Activated naive CD4-positive, alpha-beta T cell treated with Interleukin-2 at 50 U/mL for 16 hours (primary cell): ENCODE data around the gene LRP11.
"Not testable (repeated sequence)": the region's sequence is repeated elsewhere in the genome, so short reads cannot be mapped to it uniquely, and the experiment has no call there.

ENCODE experiments used
- DNase-seq: peaks from one replicate; pipeline ENCODE4 v3.0.0-alpha.2; 2020

LRP11 gene, protein sequence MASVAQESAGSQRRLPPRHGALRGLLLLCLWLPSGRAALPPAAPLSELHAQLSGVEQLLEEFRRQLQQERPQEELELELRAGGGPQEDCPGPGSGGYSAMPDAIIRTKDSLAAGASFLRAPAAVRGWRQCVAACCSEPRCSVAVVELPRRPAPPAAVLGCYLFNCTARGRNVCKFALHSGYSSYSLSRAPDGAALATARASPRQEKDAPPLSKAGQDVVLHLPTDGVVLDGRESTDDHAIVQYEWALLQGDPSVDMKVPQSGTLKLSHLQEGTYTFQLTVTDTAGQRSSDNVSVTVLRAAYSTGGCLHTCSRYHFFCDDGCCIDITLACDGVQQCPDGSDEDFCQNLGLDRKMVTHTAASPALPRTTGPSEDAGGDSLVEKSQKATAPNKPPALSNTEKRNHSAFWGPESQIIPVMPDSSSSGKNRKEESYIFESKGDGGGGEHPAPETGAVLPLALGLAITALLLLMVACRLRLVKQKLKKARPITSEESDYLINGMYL

DNA sequence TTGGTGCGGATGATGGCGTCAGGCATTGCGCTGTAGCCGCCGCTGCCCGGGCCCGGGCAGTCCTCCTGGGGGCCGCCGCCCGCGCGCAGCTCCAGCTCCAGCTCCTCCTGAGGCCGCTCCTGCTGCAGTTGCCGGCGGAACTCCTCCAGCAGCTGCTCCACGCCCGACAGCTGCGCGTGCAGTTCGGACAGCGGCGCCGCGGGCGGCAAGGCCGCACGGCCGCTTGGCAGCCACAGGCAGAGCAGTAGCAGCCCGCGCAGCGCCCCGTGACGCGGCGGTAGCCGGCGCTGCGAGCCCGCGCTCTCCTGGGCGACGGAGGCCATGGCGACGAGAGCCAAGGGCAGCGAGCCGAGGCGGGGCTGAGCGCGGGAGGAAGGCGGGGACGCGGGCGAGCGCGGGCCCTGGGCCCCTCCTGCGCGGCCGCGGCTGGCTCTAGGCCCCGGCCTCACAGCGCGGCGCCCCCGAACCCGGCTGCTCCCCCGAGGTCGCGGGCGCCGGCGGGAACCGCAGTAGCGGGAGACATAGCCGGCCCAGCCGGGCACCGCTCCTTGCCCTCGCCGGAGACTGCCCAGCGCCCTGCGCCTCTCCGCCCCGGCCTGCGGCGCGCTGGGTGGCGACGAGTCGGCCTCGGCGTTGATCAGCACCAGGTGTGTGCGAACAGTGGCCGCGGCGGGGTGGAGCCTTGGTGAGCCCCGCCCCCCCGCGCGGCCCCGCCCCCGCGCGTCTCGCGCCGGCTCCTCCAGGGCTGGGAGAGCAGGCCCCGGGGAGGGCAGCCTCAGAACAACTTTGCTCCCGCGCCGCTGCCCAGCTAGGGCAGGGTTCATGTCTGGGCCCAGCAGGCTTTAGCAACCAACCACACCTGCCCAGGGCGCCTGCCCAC, at the start of gene LRP11:
TSS of gene LRP11 (minus strand) at position 662 of the 880 bp plus-strand sequence. CDS start at position 323, 339 bp downstream.
- DNase-seq, result peak; percentile 83

DNA sequence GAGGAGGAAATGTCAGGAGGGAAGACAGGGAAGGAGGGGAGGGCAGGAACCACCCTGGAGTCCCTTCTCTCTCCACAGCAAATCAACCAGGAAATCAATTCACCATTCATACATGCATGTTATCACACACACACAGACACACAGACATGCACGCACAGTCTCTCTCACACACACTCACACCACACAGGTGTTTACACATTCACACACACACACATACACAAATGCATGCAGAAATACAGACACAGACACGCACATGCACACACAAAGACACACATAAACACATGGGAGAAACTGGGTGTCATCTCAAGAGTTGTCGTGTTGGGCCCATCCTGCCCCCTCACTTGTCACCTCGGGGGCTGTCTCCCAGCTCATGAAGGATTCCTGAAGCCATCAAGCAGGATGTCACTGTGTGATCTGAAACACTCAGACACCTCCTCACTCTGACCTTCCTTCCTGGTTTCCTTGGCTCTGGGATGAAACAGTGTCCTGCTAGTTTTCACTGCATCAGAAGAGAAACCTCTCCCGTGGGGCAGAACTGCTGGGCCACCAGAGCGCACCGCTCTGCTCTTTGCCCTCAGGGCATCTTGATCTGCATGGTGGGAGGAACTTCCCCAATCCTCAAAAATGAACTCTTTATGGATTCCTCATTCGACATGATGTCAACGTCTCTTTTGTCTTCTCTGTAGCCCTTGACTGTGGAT, 49.5 kb upstream of the LRP11 start:
- no peak for DNase-seq

DNA sequence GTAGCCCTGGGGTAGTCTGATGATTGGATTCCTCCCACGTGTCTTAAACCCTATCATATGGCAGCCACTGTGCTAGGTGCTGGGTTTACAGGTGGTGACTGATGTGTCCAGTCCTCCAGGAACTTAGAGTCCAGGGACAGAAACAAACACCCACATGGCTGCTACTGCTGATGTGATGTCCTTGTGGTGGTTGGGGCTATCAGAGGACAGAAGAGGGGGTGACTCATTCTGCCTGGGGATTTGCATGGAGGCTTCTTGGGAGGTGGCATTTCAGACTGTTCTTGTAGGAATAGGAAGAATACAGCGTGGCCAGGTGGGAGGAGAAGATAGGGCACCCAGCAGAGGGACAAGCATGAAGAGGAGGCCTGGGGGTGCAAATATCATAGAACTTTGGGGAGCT, 48.9 kb upstream of the LRP11 start:
- DNase-seq, result no peak

DNA sequence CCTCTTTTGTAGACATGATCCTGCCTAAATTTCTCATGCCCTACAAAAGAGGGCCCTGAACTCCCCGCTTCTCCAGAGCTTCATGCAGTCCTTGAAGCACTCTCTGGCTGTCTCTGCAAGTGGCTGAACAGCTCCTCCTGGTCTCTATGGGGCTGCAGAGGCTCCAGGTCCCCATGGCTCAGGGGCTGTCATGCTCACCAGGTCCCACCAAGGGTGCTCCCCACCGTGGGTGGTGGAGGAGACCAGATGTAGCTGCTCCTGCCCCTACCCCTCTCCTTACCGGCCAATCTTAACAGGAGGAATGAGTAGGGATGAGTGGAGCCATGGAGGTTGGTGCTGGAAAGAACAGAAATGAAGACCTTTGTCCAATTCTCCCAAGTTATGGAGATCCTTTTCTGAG, 48.5 kb upstream of the LRP11 start:
- DNase-seq, result not testable (repeated sequence)

DNA sequence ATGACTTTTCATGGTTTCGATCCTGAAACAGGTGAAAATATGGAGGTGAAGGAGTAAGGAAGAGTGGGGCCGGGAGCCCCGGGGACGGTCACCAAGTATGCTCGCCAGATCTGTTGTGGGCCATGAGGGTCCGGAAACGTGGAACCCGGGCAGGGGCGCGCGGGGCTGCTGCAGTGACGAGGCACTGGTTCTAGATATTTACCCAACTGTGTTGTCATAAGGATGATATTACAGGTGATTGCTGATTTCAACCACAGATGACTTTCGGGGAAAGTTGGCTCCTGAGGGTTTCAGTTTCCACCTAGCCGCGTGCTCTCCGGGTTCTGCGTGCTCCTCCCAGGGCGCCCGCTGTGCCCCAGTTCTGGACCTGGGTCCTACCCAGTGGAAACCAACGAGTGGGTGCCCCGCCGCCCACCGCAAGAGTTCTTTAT, 46.6 kb upstream of the LRP11 start:
- DNase-seq, result no peak

DNA sequence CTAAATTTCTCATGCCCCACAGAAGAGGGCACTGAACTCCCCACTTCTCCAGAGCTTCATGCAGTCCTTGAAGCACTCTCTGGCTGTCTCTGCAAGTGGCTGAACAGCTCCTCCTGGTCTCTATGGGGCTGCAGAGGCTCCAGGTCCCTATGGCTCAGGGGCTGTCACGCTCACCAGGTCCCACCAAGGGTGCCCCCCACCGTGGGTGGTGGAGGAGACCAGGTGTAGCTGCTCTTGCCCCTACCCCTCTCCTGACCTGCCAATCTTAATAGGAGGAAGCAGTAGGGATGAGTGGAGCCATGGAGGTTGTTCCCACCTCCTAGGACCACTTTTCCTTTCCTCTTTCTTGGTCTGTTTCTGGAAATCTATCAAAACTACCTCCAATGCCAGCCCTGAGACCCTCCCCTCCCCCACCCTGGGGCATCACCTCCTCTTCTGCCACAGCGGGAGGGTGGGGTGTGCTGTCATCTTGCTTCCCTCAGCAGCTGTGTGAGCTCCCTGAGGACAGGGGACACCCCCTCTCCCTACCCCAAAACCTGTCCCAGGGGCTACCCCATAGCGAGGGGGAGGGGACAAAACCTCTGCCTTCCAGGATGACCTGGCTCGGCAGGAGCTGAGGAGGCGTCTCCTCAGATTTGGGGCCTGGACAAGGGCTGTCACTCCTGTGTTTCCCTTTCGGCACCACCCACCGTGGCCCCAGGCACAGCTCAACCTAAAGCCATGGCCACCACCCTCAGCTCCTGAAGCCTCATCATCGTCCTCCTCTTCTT, 45.7 kb upstream of the LRP11 start:
- DNase-seq, result no peak

DNA sequence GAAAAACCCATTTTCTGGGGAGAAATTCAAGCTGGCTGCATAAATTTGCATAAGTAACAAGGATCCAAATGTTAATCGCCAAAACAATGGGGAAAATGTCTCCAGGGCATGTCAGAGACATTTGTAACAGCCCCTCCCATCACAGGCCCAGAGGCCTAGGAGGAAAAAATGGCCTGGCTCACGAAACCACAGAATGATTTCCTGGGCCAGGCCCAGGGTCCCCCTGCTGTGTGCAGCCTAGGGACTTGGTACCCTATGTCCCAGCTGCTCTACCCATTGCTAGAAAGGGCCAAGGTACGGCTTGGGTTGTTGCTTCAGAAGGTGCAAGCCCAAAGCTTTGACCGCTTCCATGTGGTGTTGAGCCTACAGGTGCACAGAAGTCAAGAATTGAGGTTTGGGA, 44.3 kb upstream of the LRP11 start:
- not testable (repeated sequence) for DNase-seq

DNA sequence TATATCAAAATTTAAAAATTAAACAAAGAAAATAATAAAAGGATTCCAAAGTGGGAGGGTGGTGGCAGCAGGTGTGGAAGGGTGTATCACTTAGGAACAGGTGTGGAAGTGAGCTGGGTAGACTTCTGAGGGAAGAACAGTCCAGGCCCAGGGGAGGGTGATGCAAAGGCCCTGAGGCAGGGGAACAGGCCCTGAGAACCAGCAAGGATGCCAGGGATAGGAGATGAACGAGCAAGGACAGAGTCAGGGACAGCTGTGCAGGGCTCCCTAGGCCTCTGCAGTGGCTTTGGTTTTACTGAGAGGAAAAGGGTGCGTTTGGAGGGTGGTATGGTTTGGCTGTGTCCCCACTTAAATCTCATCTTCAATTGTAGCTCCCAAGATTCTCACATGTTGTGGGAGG, 43.2 kb upstream of the LRP11 start:
- no peak for DNase-seq

DNA sequence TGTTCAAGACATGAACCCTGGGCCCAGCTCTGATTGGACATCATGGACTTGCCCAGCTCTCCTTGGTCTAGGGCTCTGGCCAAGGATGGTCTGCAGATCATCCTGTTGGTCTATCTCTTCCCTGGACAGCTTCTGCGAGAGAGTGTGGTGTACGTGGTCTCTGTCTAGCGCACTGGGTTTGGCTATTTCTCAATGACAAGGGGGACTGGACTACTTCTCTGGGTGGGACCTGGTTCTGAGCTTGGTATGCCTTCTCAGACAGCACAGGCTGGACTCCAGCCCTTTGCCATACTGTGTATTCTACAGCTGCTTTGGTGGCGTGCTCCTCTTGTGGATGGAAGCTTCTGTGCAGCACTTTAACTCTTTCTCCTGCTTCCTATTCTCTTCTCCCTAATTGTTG, 42.2 kb upstream of the LRP11 start:
- no peak for DNase-seq

DNA sequence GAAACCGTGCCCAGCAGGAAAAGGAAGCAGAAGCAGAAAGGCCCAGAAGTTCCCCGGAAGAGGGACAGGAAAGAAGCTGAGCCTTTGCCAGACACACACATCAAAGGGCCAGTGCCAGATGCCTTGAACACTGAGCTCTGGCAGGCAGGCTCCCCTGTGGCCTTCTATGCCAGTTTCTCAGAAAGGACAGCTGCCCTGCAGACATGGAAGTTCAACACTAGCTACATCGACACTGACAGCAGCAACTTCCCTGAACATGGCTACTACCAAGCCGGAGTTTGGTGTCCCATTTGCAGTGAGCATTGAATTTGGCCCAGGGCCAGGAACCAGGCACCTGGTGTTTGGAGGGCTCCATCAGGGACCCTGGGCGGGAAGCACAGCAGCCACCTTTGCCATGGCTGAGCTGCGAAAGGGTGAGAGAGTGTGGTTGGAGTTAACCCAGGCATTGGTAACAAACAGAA, 41.8 kb upstream of the LRP11 start:
- no peak for DNase-seq

DNA sequence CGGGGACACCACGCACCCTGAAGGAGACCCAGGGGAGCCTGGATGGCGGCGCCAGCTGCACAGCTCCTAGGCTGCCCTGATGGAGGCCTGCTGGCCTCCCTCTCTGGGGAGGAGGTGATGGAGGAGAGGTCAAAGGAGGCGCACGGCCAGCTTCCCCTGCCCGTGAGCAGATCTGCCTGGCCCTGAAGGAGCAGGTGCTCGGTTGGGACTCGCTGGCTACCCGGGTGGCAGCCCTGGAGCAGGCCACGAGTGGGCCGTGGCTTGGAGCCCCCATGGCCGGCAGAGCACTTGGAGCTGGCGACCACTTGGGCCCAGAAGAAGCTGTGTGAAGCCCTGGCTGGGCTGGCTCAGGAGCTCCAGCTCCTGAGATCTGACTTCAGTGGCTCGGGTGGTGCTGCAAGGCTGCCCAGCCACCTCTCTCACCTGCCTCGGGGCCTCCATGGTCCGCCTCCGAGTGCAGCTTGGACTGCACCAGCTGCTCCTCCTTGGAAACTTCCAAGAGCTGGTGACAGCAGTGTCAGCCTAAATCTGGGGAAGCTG, 41.3 kb upstream of the LRP11 start:
- no peak for DNase-seq

DNA sequence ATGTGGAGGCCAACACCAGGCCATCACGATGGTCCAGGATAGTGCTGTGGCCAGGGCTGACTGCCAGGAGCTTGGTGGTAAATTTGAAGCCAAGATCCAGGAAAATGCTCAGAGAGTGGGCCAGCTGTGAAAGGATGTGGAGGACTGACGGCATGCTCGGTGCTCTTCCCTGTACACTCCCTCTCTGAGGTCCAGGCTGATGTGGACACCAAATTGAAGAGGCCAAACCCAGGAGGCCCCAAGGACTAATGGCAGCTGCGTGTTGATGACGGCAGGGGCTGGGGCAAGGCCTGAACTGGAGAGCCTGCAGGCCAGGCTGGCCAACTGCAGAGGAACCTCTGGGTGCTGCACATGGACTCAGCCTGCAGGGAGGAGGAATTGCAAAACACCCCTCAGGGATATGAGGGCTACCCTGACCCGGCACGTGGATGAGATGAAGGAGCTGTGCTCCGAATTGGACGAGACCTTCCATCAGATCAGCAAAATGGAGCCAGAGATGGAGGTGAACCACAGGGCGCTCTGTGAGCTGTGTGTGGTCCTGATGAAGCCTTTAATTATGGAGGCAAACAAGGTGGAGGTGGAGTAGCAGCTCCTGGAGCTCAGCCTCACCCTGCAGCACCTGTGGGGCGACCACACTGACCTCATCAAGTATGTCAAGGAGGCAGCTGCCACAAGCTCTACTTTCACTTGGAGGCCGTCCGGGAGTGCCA, 40.7 kb upstream of the LRP11 start:
- DNase-seq, result no peak

DNA sequence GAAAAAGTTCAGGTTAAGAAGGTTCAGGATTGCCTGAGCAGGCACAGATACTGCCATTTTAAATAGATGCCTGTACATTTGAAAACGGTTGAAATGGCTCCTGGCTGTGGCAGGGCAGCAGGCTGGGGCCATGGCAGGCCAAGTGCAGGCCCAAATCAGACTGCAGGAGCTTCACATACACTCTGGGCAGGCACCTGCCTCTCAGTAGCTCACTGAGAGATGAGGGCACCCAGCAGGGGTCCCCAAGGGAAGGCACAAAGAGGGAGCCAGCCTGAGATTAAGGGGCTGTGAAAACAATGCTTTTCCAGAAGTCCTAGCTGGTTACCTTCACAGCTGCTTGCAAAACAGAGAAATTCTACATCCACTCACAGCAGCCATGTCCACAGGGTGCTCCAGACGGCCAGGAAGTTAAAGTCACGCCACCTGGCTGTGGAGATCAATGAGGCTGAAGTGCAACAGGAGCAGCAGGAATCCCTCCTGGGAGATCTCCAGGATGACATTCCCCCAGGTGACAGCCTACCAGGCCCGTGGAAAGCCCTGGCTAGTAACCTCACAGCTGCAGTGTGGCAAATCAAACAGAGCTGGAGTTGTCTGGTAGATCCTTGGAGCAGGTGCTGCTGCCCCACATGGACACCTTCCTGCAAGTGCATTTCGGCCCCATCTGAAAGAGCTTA, 39.9 kb upstream of the LRP11 start:
- no peak for DNase-seq

DNA sequence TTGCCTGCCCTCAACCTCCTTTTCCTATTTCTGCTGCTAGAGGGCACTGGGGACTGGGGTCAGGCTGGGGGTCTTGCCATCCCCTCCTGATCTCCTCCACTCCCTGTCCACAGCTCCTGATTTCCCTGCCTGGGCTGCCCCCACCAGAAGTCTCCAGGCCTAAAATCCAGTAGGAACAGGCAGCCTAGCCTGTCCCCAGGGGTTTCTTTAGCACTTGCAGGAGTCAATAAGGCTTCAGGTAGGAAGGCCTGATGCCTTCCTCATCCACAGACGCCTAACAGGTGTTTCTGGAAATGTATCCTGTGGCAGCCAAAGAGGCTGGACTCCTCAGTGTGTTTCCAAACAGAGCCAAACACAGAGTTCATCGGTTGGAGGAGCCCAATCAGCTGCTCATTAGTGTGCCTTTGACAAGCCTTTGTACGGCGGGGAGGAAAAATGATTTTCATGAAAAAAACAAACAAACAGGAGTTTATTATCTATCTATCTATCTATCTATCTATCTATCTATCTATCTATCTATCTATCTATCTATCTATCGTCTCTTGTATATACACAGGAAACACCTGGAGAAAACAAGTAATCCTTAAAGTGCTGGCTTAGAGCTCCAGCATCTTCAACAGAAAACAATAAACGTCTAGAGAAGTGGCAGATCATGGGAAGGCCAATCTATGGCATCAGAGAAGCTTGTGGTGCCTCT, 37.4 kb upstream of the LRP11 start:
- DNase-seq, result no peak

DNA sequence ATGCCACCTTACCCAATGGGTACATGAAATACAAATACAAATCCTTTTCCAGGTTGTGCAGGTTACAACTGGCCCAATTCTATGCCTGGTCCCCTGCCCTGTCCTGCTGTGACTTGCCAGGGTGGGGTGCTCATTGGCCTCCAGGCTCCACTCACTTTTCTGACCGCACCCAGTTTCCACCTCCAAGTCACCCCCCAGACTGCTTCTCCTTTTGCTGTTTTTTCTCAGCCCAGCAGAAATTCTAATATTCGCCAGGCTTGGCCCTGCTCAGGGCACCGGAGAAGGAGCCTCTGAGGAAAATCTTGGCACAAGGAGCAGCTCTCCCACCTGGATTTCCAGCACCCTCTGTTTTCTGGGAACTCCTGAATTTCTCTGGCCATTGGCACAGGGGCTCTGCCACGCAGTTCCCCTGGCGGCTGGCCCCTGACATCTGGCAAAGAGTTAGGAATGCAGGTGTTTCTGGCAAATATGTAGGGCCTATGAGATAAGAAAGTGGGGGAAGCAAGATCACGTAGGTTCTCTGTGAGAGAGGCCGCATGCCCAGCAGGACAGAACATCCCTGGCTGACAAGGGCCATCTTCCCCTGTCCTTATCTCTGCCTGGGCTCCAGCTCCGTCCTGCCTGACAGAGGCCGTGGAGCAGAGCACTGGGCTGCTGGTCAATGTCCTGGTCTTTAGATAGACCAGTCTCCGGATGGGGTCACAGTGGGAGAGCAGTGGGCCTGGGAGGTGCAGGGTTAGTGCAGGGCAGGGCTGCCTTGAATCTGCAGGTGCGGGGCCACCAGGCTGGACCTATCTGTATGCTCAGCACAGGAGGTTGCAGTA, 36.7 kb upstream of the LRP11 start:
- no peak for DNase-seq

DNA sequence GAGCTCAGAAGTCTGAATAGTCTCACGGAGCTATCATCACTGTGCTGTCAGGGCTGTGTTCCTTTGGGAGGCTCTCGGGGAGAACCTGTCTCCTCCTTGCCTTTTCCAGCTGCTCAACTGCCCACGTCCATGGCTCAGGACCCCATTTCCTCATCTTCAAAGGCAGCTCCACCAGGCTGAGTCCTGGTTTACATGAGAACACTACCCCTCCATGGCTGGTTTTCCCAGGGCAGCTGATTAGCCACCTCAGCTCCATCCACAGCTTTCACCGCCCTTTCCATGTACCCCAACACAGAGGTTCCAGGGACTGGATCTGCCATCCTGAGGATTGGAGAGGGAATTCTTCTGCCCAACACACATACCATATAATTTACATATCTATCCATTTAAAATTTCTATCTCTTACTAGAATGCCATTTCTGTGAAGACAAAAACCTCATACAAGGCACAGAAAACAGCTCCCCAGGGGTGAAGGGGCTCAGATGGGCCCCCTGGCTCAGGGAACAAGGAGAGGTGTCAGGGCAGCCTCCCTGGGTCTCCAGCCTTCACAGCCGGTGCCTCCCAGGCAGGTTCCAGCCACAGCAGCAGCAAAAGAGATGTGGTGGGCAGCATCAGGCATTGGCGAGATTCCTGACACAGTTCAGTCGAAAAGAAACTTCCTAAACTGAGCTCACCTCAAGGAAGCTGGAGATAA, 35.9 kb upstream of the LRP11 start:
- no peak for DNase-seq

DNA sequence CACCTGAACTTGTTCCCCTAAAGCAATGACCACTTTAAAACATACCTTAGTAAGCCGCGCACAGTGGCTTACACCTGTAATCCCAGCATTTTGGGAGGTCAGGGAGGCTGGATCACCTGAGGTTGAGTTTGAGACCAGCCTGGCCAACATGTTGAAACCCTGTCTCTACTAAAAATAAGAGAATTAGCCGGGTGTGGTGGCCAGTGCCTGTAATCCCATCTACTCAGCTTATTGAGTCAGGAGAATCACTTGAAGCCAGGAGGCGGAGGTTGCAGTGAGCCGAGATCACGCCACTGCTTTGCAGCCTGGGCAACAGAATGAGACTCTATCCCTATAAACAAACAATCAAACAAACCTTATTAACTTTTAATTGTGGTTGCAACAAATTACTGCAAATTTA, 35.3 kb upstream of the LRP11 start:
- DNase-seq, result no peak

DNA sequence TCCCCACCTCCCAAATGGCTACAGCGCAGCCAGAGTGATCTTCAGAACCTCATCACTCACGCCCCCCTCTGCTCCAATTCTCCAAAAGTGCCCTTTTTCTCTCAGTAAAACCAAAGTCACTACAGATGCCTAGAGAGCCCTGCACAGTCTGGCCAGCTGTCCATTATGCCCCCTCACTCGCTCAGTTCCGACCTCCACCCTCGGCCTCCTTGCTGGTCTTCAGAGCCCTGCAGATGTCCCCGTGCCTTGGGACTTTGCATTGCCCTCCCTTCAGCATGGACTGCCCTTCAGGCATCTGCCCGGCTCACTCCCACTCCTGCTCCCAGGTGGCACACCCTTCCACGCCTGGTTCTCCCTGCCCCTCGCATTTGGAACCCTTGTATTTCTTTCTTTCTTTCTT, 34.8 kb upstream of the LRP11 start:
- no peak for DNase-seq
